ENCODE data around the gene TPRA1. TPM values are rescaled to one million over a fixed set of nuclear protein-coding genes. Genes with fewer than 3 reads are reported as not detected.

TPRA1 gene
- total and polyA plus RNA-seq, 2 experiments from 2014 or later, result 16.7 to 30.4 TPM

DNA sequence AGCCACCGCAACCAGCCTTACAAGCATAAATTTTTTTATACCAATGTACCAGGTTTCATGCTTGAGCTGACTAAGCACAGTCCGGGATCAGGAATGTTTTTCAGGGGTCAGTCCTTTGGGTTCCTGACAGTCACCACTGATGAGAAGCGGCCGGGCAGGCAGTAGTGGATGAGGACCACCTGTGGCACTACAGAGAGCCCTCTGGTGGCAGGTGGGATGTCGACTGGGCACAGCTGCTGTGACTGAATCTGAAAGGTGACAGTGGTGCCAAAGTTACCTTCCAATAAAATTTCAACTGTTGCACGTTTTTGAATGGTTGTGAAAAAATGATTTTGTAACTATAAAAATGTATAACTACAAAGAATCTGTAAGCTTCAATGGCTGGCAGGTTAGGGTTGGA lies 34.0 kb downstream of the TPRA1 start:
- Histone ChIP-seq H3K79me2 (replicated peaks; ENCODE audit: insufficient read depth) (no peaks in the 10 kb centered on the region), H3F3A (replicated peaks; ENCODE audit: low read depth) (no peaks in the 10 kb centered on the region), H3K27me3 (ENCODE audit: insufficient read depth) (no peaks in the 10 kb centered on the region), H2AFZ (no peak overlapping the region), H4K20me1 (replicated peaks; ENCODE audit: insufficient read depth) (no peaks in the 10 kb centered on the region), H3K4me1 (ENCODE audit: insufficient read depth) (no peaks in the 10 kb centered on the region), H3K9me2 (ENCODE audit: insufficient read depth) (no peaks in the 10 kb centered on the region), H3K27ac (ENCODE audit: low read depth) (no peak overlapping the region), H3K36me3 (ENCODE audit: insufficient read depth) (no peaks in the 10 kb centered on the region), H3K4me3 (no peak overlapping the region), H3K4me2 (no peak overlapping the region)
- peaks cover 5% of the 10 kb centered on the region for H3K27me3 Mint-ChIP-seq (ENCODE audit: insufficient read depth, low read depth, poor library complexity)
- DNase-seq (ENCODE audit: low spot score), result peak; percentile 62
- ATAC-seq, result peak; percentile 90
- TF ChIP-seq, protein P1, sequence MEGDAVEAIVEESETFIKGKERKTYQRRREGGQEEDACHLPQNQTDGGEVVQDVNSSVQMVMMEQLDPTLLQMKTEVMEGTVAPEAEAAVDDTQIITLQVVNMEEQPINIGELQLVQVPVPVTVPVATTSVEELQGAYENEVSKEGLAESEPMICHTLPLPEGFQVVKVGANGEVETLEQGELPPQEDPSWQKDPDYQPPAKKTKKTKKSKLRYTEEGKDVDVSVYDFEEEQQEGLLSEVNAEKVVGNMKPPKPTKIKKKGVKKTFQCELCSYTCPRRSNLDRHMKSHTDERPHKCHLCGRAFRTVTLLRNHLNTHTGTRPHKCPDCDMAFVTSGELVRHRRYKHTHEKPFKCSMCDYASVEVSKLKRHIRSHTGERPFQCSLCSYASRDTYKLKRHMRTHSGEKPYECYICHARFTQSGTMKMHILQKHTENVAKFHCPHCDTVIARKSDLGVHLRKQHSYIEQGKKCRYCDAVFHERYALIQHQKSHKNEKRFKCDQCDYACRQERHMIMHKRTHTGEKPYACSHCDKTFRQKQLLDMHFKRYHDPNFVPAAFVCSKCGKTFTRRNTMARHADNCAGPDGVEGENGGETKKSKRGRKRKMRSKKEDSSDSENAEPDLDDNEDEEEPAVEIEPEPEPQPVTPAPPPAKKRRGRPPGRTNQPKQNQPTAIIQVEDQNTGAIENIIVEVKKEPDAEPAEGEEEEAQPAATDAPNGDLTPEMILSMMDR (conservative IDR thresholded peaks at IDR 0.05; ENCODE audit: low read depth in 2 of 2), result peak; percentile 64 to 77
- no peak for TF ChIP-seq STAT1 (IDR thresholded peaks at IDR 0.05; ENCODE audit: unreplicated experiment)
- H3K9me3 Mint-ChIP-seq, result no peaks in the 10 kb centered on the region
- peaks cover 2% of the 10 kb centered on the region; the same call in 2 of the 3 replicates for H3K4me1 Mint-ChIP-seq
- H3K4me3 Mint-ChIP-seq, result no peak overlapping the region
- no peak overlapping the region for H3K27ac Mint-ChIP-seq
- H3K36me3 Mint-ChIP-seq (ENCODE audit: low read depth), result no peaks in the 10 kb centered on the region

- no peaks in the 10 kb centered on the region for H3K27me3 ChIP-seq (ENCODE audit: insufficient read depth)
- Mint-ChIP-seq H3K27ac (no peak overlapping the region), H3K36me3 (ENCODE audit: low read depth) (no peaks in the 10 kb centered on the region), H3K4me3 (no peak overlapping the region), H3K9me3 (no peaks in the 10 kb centered on the region), H3K27me3 (ENCODE audit: insufficient read depth, low read depth, poor library complexity) (peaks cover 5% of the 10 kb centered on the region), H3K4me1 (peaks cover 9% of the 10 kb centered on the region)
- H3K4me3 ChIP-seq, result no peak overlapping the region
- no peak overlapping the region for H3K27ac ChIP-seq (ENCODE audit: low read depth)
- no peak overlapping the region for H2AFZ ChIP-seq
- no peaks in the 10 kb centered on the region for H3F3A ChIP-seq (replicated peaks; ENCODE audit: low read depth)
- no peak overlapping the region for H3K4me2 ChIP-seq
- H3K36me3 ChIP-seq (ENCODE audit: insufficient read depth), result no peaks in the 10 kb centered on the region
- ATAC-seq (no peak), DNase-seq (ENCODE audit: low spot score) (no peak)
- no peaks in the 10 kb centered on the region for H3K79me2 ChIP-seq (replicated peaks; ENCODE audit: insufficient read depth)
- H4K20me1 ChIP-seq (replicated peaks; ENCODE audit: insufficient read depth), result no peaks in the 10 kb centered on the region
- no peaks in the 10 kb centered on the region for H3K4me1 ChIP-seq (ENCODE audit: insufficient read depth)
- H3K9me2 ChIP-seq (ENCODE audit: insufficient read depth), result no peaks in the 10 kb centered on the region
- TF ChIP-seq, protein P2, sequence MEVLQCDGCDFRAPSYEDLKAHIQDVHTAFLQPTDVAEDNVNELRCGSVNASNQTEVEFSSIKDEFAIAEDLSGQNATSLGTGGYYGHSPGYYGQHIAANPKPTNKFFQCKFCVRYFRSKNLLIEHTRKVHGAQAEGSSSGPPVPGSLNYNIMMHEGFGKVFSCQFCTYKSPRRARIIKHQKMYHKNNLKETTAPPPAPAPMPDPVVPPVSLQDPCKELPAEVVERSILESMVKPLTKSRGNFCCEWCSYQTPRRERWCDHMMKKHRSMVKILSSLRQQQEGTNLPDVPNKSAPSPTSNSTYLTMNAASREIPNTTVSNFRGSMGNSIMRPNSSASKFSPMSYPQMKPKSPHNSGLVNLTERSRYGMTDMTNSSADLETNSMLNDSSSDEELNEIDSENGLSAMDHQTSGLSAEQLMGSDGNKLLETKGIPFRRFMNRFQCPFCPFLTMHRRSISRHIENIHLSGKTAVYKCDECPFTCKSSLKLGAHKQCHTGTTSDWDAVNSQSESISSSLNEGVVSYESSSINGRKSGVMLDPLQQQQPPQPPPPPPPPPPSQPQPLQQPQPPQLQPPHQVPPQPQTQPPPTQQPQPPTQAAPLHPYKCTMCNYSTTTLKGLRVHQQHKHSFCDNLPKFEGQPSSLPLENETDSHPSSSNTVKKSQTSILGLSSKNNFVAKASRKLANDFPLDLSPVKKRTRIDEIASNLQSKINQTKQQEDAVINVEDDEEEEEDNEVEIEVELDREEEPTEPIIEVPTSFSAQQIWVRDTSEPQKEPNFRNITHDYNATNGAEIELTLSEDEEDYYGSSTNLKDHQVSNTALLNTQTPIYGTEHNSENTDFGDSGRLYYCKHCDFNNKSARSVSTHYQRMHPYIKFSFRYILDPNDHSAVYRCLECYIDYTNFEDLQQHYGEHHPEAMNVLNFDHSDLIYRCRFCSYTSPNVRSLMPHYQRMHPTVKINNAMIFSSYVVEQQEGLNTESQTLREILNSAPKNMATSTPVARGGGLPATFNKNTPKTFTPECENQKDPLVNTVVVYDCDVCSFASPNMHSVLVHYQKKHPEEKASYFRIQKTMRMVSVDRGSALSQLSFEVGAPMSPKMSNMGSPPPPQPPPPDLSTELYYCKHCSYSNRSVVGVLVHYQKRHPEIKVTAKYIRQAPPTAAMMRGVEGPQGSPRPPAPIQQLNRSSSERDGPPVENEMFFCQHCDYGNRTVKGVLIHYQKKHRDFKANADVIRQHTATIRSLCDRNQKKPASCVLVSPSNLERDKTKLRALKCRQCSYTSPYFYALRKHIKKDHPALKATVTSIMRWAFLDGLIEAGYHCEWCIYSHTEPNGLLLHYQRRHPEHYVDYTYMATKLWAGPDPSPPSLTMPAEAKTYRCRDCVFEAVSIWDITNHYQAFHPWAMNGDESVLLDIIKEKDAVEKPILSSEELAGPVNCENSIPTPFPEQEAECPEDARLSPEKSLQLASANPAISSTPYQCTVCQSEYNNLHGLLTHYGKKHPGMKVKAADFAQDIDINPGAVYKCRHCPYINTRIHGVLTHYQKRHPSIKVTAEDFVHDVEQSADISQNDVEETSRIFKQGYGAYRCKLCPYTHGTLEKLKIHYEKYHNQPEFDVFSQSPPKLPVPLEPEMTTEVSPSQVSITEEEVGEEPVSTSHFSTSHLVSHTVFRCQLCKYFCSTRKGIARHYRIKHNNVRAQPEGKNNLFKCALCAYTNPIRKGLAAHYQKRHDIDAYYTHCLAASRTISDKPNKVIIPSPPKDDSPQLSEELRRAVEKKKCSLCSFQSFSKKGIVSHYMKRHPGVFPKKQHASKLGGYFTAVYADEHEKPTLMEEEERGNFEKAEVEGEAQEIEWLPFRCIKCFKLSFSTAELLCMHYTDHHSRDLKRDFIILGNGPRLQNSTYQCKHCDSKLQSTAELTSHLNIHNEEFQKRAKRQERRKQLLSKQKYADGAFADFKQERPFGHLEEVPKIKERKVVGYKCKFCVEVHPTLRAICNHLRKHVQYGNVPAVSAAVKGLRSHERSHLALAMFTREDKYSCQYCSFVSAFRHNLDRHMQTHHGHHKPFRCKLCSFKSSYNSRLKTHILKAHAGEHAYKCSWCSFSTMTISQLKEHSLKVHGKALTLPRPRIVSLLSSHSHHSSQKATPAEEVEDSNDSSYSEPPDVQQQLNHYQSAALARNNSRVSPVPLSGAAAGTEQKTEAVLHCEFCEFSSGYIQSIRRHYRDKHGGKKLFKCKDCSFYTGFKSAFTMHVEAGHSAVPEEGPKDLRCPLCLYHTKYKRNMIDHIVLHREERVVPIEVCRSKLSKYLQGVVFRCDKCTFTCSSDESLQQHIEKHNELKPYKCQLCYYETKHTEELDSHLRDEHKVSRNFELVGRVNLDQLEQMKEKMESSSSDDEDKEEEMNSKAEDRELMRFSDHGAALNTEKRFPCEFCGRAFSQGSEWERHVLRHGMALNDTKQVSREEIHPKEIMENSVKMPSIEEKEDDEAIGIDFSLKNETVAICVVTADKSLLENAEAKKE (CRISPR knock-in tag; IDR thresholded peaks at IDR 0.05), result no peak
- TF ChIP-seq CREB1 (CRISPR knock-in tag; IDR thresholded peaks at IDR 0.05; ENCODE audit: low read depth) (no peak), REST (IDR thresholded peaks at IDR 0.05; ENCODE audit: unreplicated experiment) (no peak), STAT1 (IDR thresholded peaks at IDR 0.05; ENCODE audit: unreplicated experiment) (no peak), ZNF331 (CRISPR knock-in tag; IDR thresholded peaks at IDR 0.05; ENCODE audit: low read depth) (no peak), ZNF114 (CRISPR knock-in tag; IDR thresholded peaks at IDR 0.05) (no peak)
- TF ChIP-seq, protein P1 (conservative IDR thresholded peaks at IDR 0.05; ENCODE audit: low read depth in 2 of 2), result no peak
These were observed 35.4 kb downstream of the TPRA1 start for GRCh38 chr3:127555108-127555507.
